Measurements from ENCODE around the gene BLVRA. TPM values are rescaled to one million over a fixed set of nuclear protein-coding genes. Genes with fewer than 3 reads are reported as not detected.

The BLVRA gene
- polyA plus RNA-seq, 1 donor (not counting 4 experiments of a cell fraction or from before 2014, with no cell fraction given), result 49.6 TPM

- H3K9ac ChIP-seq (ENCODE audit: control insufficient read depth, extremely low read depth, insufficient read depth, low read length), result no peak overlapping the region
- H3K27me3 ChIP-seq (ENCODE audit: control insufficient read depth, extremely low read depth, insufficient read depth, low read length), result no peaks in the 10 kb centered on the region
- H3K9me3 ChIP-seq (ENCODE audit: control insufficient read depth, low read depth, low read length), result no peaks in the 10 kb centered on the region
- H3K4me2 ChIP-seq (ENCODE audit: control insufficient read depth, extremely low read depth, insufficient read depth, low read depth, low read length), result no peak overlapping the region
- no peak overlapping the region for H2AFZ ChIP-seq (ENCODE audit: control insufficient read depth, low read length)
- no peaks in the 10 kb centered on the region for H3K9me1 ChIP-seq (ENCODE audit: control insufficient read depth, extremely low read depth, insufficient read depth, low read length)
- FAIRE-seq, result no peak
- TF ChIP-seq CTCF (optimal IDR thresholded peaks at IDR 0.05 in 1 of 3, IDR thresholded peaks at IDR 0.05 in 1 of 3, conservative IDR thresholded peaks at IDR 0.05 in 1 of 3; ENCODE audit: extremely low read depth in 1 of 3, insufficient read depth in 2 of 3, low read length in 3 of 3) (no peak), EZH2 (IDR thresholded peaks at IDR 0.05; ENCODE audit: low read length) (no peak)
- H3K27ac ChIP-seq (ENCODE audit: control insufficient read depth, insufficient read depth, low read length), result no peak overlapping the region
- DNase-seq (ENCODE audit: low read depth, low spot score), result no peak
- dilution Hi-C loops (cut with MboI; ENCODE audit: extremely low pct_ligation_motif_present, low sequenced_read_pairs), result no loop called here
- no peaks in the 10 kb centered on the region for H4K20me1 ChIP-seq (ENCODE audit: control insufficient read depth, extremely low read depth, insufficient read depth, low read length)
- H3K79me2 ChIP-seq (ENCODE audit: control insufficient read depth, insufficient read depth, low read length), result no peaks in the 10 kb centered on the region
- H3K36me3 ChIP-seq (ENCODE audit: control insufficient read depth in 2 of 2, extremely low read depth in 1 of 2, insufficient read depth in 2 of 2, low read length in 2 of 2), result peaks cover 13 to 19% of the 10 kb centered on the region in 2 experiments
- H3K4me3 ChIP-seq (ENCODE audit: control insufficient read depth in 2 of 3, extremely low read depth in 1 of 3, insufficient read depth in 2 of 3, low read depth in 1 of 3, low read length in 3 of 3), result no peak overlapping the region
- H3K4me1 ChIP-seq (ENCODE audit: control insufficient read depth, extremely low read depth, insufficient read depth, low read length), result no peaks in the 10 kb centered on the region
These were observed 34.1 kb downstream of the BLVRA start for GRCh38 chr7:43792471-43793150.

GRCh38 chr7:43799605-43800004, 41.1 kb downstream of the BLVRA start:
- dilution Hi-C loops (cut with MboI; ENCODE audit: extremely low pct_ligation_motif_present, low sequenced_read_pairs), result no loop called here
- peaks cover 0 to 9% of the 10 kb centered on the region in 2 experiments for H3K36me3 ChIP-seq (ENCODE audit: control insufficient read depth in 2 of 2, extremely low read depth in 1 of 2, insufficient read depth in 2 of 2, low read length in 2 of 2)

More at GRCh38 chr7:43799605-43800004, 41.1 kb downstream of the BLVRA start:
- TF ChIP-seq CTCF (optimal IDR thresholded peaks at IDR 0.05 in 1 of 3, IDR thresholded peaks at IDR 0.05 in 1 of 3, conservative IDR thresholded peaks at IDR 0.05 in 1 of 3; ENCODE audit: extremely low read depth in 1 of 3, insufficient read depth in 2 of 3, low read length in 3 of 3) (peak; percentile 38 to 66 (median 51)), EZH2 (IDR thresholded peaks at IDR 0.05; ENCODE audit: low read length) (no peak)
- H3K4me3 ChIP-seq (ENCODE audit: control insufficient read depth in 2 of 3, extremely low read depth in 1 of 3, insufficient read depth in 2 of 3, low read depth in 1 of 3, low read length in 3 of 3), result no peak overlapping the region
- H3K9me3 ChIP-seq (ENCODE audit: control insufficient read depth, low read depth, low read length), result no peaks in the 10 kb centered on the region
- no peak overlapping the region for H3K9ac ChIP-seq (ENCODE audit: control insufficient read depth, extremely low read depth, insufficient read depth, low read length)
- H2AFZ ChIP-seq (ENCODE audit: control insufficient read depth, low read length), result no peak overlapping the region
- no peak overlapping the region for H3K4me2 ChIP-seq (ENCODE audit: control insufficient read depth, extremely low read depth, insufficient read depth, low read depth, low read length)
- no peak overlapping the region for H3K27ac ChIP-seq (ENCODE audit: control insufficient read depth, insufficient read depth, low read length)
- no peaks in the 10 kb centered on the region for H3K27me3 ChIP-seq (ENCODE audit: control insufficient read depth, extremely low read depth, insufficient read depth, low read length)
- no peaks in the 10 kb centered on the region for H3K79me2 ChIP-seq (ENCODE audit: control insufficient read depth, insufficient read depth, low read length)
- H4K20me1 ChIP-seq (ENCODE audit: control insufficient read depth, extremely low read depth, insufficient read depth, low read length), result no peaks in the 10 kb centered on the region
- DNase-seq (ENCODE audit: low read depth, low spot score) (peak; percentile 11), FAIRE-seq (no peak)
- H3K4me1 ChIP-seq (ENCODE audit: control insufficient read depth, extremely low read depth, insufficient read depth, low read length), result no peaks in the 10 kb centered on the region
- H3K9me1 ChIP-seq (ENCODE audit: control insufficient read depth, extremely low read depth, insufficient read depth, low read length), result no peaks in the 10 kb centered on the region
